ENCODE measurements around the gene PSMA8.

Gene PSMA8

GRCh38 chr18:26226229-26227050 is 92.8 kb downstream of the PSMA8 start, which contains the start of gene TAF4B (continued):
- TF ChIP-seq YY2 (tag by site-specific recombination; IDR thresholded peaks at IDR 0.05) (peak; percentile 68), BCL11A (tag by site-specific recombination; IDR thresholded peaks at IDR 0.05; ENCODE audit: low read depth) (no peak), ZNF274 (IDR thresholded peaks at IDR 0.05; ENCODE audit: low read length) (no peak), ZNF274 (tag by site-specific recombination; IDR thresholded peaks at IDR 0.05; ENCODE audit: borderline replicate concordance) (no peak), ZNF549 (tag by site-specific recombination; IDR thresholded peaks at IDR 0.05) (no peak), KLF8 (tag by site-specific recombination; IDR thresholded peaks at IDR 0.05) (peak; percentile 45; the same call in 1 of the 2 replicates), SP3 (tag by site-specific recombination; IDR thresholded peaks at IDR 0.05) (peak; percentile 70), ZNF843 (tag by site-specific recombination; IDR thresholded peaks at IDR 0.05) (no peak), PRDM4 (tag by site-specific recombination; IDR thresholded peaks at IDR 0.05) (0 out of 2 replicates have a peak, but pooled peaks have one; percentile 42), ZNF785 (tag by site-specific recombination; IDR thresholded peaks at IDR 0.05) (no peak), ZNF521 (tag by site-specific recombination; IDR thresholded peaks at IDR 0.05) (no peak), PRDM2 (tag by site-specific recombination; IDR thresholded peaks at IDR 0.05; ENCODE audit: borderline replicate concordance) (0 out of 2 replicates have a peak, but pooled peaks have one; percentile 54), ZNF2 (tag by site-specific recombination; IDR thresholded peaks at IDR 0.05) (no peak), ZNF677 (tag by site-specific recombination; IDR thresholded peaks at IDR 0.05) (no peak), REST (tag by site-specific recombination; IDR thresholded peaks at IDR 0.05) (no peak), ZNF837 (tag by site-specific recombination; IDR thresholded peaks at IDR 0.05) (no peak), ZBTB17 (tag by site-specific recombination; IDR thresholded peaks at IDR 0.05) (no peak; the same call in 1 of the 2 replicates), MEIS1 (CRISPR knock-in tag; IDR thresholded peaks at IDR 0.05; ENCODE audit: borderline replicate concordance) (no peak), ZFP37 (tag by site-specific recombination; IDR thresholded peaks at IDR 0.05) (peak; percentile 87), ZNF658 (tag by site-specific recombination; IDR thresholded peaks at IDR 0.05) (no peak), ZNF623 (tag by site-specific recombination; IDR thresholded peaks at IDR 0.05) (no peak), ZNF175 (tag by site-specific recombination; IDR thresholded peaks at IDR 0.05) (no peak), ZNF777 (tag by site-specific recombination; IDR thresholded peaks at IDR 0.05; ENCODE audit: borderline replicate concordance) (no peak), ZNF791 (tag by site-specific recombination; IDR thresholded peaks at IDR 0.05) (no peak), ZFP69B (tag by site-specific recombination; IDR thresholded peaks at IDR 0.05) (no peak; the same call in 1 of the 2 replicates), SETDB1 (IDR thresholded peaks at IDR 0.05; ENCODE audit: insufficient read length, low read length) (no peak), ZNF600 (tag by site-specific recombination; IDR thresholded peaks at IDR 0.05) (peak; percentile 52), SP2 (tag by site-specific recombination; IDR thresholded peaks at IDR 0.05) (peak; percentile 81), IKZF3 (tag by site-specific recombination; IDR thresholded peaks at IDR 0.05) (peak; percentile 95), KLF9 (tag by site-specific recombination; IDR thresholded peaks at IDR 0.05; ENCODE audit: low read depth) (0 out of 2 replicates have a peak, but pooled peaks have one; percentile 35)
